ENCODE data around the gene SNX13. TPM values are rescaled to one million over a fixed set of nuclear protein-coding genes. Genes with fewer than 3 reads are reported as not detected.
"Not testable (repeated sequence)": the region's sequence is repeated elsewhere in the genome, so short reads cannot be mapped to it uniquely, and the experiment has no call there.

Gene SNX13
- total RNA-seq, 2 donors from 2014 or later: 19.5 to 19.8 TPM

DNA sequence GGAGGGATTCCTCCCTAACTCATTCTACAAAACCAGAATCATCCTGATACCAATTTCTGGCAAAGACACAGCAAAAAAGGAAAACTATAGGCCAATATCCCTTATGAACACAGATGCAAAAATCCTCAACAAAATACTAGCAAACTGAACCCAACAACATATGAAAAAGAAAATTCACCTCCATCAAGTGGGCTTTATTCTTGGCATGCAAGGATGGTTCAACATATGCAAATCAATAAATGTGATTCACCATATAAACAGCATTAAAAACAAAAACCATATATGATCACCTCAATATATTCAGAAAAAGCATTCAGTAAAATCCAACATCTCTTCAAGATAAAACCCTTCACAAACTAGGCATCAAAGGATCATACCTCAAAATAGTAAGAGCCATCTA is 23.5 kb downstream of the SNX13 start:
- no peak for DNase-seq
- Mint-ChIP-seq H3K4me1 (ENCODE audit: low read depth) (peaks cover 2% of the 10 kb centered on the region), H3K27me3 (ENCODE audit: low read depth) (no peaks in the 10 kb centered on the region), H3K4me3 (no peak overlapping the region), H3K27ac (no peak overlapping the region), H3K9me3 (peaks cover 0 to 2% of the 10 kb centered on the region in 2 donors), H3K36me3 (ENCODE audit: insufficient read depth in 2 of 2) (peaks cover 5 to 7% of the 10 kb centered on the region in 2 donors)
- no peak for ATAC-seq (replicated peaks in 1 of 2)

DNA sequence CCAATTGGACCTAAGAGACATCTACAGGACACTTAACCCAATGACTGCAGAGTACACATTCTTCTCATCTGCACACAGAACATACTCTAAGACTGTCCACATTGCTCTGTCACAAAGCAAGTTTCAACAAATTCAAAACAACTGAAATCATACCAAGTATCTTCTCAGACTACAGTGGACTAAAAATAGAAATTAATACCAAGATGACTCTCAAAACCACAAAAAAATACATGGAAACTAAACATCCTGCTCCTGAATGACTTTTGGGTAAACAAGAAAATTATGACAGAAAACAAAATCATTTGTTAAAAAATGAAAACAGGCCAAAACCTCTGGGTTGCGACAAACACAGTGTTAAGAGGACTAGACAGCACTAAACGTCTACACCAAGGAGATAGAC is 24.5 kb downstream of the SNX13 start:
- no peaks in the 10 kb centered on the region for H3K27me3 Mint-ChIP-seq (ENCODE audit: low read depth)
- H3K4me1 Mint-ChIP-seq (ENCODE audit: low read depth): peaks cover under 1% of the 10 kb centered on the region
- no peak overlapping the region for H3K27ac Mint-ChIP-seq
- ATAC-seq (replicated peaks in 1 of 2): no peak
- no peak overlapping the region for H3K4me3 Mint-ChIP-seq
- peaks cover 5 to 7% of the 10 kb centered on the region in 2 donors for H3K36me3 Mint-ChIP-seq (ENCODE audit: insufficient read depth in 2 of 2)
- DNase-seq: no peak
- peaks cover 0 to 2% of the 10 kb centered on the region in 2 donors for H3K9me3 Mint-ChIP-seq

DNA sequence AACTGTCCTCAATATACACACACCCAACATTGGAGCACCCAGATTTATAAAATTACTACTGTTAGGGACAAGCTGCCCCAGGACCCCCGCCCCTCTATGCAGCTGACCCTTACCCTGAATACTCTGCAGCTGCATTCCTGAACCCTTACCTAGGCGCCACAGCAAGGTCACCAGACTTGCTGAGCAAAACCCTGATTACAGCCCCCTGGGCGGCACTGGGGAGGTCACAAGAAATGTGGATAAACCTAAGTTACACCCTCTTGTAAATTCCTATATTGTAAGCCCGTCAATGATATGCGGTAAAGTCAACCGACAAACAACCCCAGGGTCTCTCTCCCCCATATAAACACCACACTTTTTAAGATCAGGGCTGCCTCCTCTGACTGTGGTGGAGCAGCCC is 25.1 kb downstream of the SNX13 start:
- peaks cover 7 to 9% of the 10 kb centered on the region in 2 donors for H3K36me3 Mint-ChIP-seq (ENCODE audit: insufficient read depth in 2 of 2)
- DNase-seq (no peak), ATAC-seq (replicated peaks in 1 of 2) (no peak)
- peaks cover 7% of the 10 kb centered on the region for H3K4me1 Mint-ChIP-seq (ENCODE audit: low read depth)
- H3K27me3 Mint-ChIP-seq (ENCODE audit: low read depth): no peaks in the 10 kb centered on the region
- peaks cover 0 to 2% of the 10 kb centered on the region in 2 donors for H3K9me3 Mint-ChIP-seq
- H3K4me3 Mint-ChIP-seq: no peak overlapping the region
- H3K27ac Mint-ChIP-seq: no peak overlapping the region

DNA sequence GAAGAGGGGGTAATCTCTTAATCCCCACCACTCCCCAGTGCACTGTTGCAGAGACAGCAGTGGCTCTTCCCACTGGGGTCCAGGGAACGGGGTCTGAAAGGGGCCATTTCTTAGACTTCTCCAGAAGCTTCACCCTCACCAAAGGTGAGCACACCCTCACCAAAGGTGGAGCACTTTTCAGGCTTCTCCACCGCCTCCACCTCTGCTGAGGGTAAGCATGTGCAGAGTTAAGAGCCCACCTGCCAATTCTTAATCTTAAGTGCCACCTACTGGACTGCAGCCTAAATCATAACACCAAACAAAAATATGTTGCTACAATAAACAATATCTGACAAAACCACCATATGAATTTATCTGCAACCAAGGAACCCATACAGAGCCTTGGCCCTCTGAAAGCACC is 27.0 kb downstream of the SNX13 start:
- no peak for DNase-seq
- peaks cover 10% of the 10 kb centered on the region for H3K4me1 Mint-ChIP-seq (ENCODE audit: low read depth)
- no peaks in the 10 kb centered on the region for H3K27me3 Mint-ChIP-seq (ENCODE audit: low read depth)
- peaks cover 0 to 2% of the 10 kb centered on the region in 2 donors for H3K9me3 Mint-ChIP-seq
- no peak for ATAC-seq (replicated peaks in 1 of 2)
- H3K27ac Mint-ChIP-seq: no peak overlapping the region
- no peak overlapping the region for H3K4me3 Mint-ChIP-seq
- peaks cover 9 to 10% of the 10 kb centered on the region in 2 donors for H3K36me3 Mint-ChIP-seq (ENCODE audit: insufficient read depth in 2 of 2)

DNA sequence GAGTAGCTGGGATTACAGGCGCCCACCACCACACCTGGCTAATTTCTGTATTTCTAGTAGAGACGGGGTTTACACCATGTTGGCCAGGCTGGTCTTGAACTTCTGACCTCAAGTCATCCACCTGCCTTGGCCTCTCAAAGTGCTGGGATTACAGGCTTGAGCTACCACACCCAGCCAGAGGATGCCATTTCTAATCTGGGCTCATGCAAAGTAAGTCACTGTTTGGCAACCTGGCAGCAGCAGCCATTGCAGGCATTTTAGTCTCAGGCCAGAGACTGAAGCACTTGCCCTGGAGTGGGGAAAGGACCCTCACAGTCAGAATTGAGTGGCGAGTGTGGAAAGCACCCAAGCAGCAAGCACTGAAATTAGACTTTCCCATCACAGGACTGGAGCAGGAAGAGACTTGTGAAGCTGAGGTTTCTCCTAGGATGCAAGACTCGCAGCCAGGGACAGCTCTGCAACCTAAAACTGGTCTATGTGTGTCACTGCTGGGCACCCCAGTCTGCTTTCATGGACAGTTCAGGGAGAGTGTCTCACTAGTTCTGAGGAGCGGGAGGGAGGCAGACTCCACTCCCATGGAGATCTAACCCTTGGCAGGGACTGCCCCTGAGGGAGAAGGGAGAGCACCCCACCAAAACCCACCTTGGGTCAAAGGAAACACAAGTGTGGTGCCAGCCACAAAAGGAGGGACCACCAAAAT is 27.6 kb downstream of the SNX13 start:
- Mint-ChIP-seq H3K4me3 (no peak overlapping the region), H3K4me1 (ENCODE audit: low read depth) (peaks cover 10% of the 10 kb centered on the region), H3K36me3 (ENCODE audit: insufficient read depth in 2 of 2) (peaks cover 5% of the 10 kb centered on the region in 2 donors), H3K27me3 (ENCODE audit: low read depth) (no peaks in the 10 kb centered on the region), H3K27ac (no peak overlapping the region), H3K9me3 (peaks cover 0 to 2% of the 10 kb centered on the region in 2 donors)
- DNase-seq (no peak), ATAC-seq (replicated peaks in 1 of 2) (no peak)

DNA sequence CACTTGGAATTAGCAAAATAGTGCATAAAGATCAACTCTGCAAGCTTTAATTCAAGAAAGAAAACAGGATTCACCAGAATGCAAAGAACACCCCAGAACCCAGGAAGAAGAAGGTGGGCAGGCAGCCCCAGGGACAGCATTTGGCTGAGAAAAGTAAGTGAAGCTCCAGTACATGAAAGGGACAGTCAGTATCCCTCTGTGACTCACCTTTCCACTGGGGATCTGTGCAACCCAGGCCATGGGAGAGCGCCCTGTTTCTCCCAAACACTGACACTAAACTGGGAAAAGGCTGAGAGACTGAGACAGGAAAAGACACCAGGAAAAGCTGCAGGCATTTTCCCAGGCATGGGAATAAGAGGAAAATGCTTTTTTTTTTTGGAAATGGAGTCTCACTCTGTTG is 28.2 kb downstream of the SNX13 start:
- DNase-seq (no peak), ATAC-seq (replicated peaks in 1 of 2) (no peak)
- Mint-ChIP-seq H3K9me3 (peaks cover 0 to 2% of the 10 kb centered on the region in 2 donors), H3K4me1 (ENCODE audit: low read depth) (peaks cover 13% of the 10 kb centered on the region), H3K4me3 (no peak overlapping the region), H3K36me3 (ENCODE audit: insufficient read depth in 2 of 2) (peaks cover 2 to 5% of the 10 kb centered on the region in 2 donors), H3K27me3 (ENCODE audit: low read depth) (no peaks in the 10 kb centered on the region), H3K27ac (no peak overlapping the region)

DNA sequence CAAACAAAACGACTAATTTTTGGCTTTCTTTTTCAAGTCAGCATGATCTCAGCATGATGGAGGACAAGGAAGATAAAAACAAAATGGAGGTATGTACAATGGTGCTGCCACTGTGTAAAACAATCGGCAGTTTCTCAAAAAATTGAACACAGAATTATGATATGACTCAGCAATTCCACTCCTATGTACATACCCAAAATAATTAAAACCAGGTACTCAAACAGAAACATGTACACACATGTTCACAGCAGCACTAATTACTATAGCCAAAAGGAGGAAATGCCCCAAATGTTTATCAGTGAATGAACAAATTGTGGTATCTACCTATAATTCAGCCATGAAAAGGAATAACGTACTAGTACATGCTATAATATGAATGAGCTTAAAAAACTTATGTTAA is 29.9 kb downstream of the SNX13 start:
- Mint-ChIP-seq H3K4me1 (ENCODE audit: low read depth) (peaks cover 15% of the 10 kb centered on the region), H3K27ac (peak overlapping the region; percentile 37), H3K27me3 (ENCODE audit: low read depth) (no peaks in the 10 kb centered on the region), H3K4me3 (no peak overlapping the region), H3K36me3 (ENCODE audit: insufficient read depth in 2 of 2) (peaks cover 2 to 5% of the 10 kb centered on the region in 2 donors), H3K9me3 (peaks cover 0 to 2% of the 10 kb centered on the region in 2 donors)
- no peak for DNase-seq
- no peak for ATAC-seq (replicated peaks in 1 of 2)

DNA sequence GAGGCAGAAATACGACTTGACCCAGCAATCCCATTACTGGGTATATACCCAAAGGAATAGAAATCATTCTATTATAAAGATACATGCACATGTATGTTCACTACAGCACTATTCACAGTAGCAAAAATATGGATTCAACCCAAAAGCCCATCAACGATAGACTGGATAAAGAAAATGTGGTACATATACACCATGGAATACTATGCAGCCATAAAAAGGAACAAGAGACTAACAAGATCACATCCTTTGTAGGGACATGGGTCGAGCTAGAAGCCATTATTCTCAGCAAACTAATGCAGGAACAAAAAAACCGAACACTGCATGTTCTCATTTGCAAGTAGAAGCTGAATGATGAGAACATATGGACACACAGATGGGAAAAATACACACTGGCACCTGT is 31.0 kb downstream of the SNX13 start:
- not testable (repeated sequence) for H3K4me3 Mint-ChIP-seq; H3K27me3 Mint-ChIP-seq (ENCODE audit: low read depth); H3K27ac Mint-ChIP-seq; H3K36me3 Mint-ChIP-seq (ENCODE audit: insufficient read depth in 2 of 2); H3K9me3 Mint-ChIP-seq; ATAC-seq (replicated peaks in 1 of 2); DNase-seq
- H3K4me1 Mint-ChIP-seq (ENCODE audit: low read depth): peaks cover 20% of the 10 kb centered on the region

DNA sequence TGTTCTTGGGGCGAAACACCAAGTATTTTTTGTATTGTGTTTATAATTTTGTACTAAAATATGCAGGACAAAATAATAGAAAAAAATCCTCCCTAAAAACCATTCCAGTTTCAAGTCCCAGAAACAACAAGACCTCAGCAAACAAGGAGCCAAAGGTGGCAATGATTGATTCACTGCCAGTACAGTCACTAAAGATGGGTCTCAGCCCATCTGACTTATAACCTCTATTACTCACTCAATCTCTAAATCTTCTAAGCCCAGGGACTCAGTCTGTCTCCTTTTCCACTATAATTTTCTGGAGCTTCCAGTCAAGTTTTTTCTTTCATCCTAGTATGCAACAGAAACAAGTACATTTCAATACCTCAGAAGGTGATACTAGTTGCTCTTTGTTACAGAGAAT is 33.3 kb downstream of the SNX13 start:
- DNase-seq: no peak
- Mint-ChIP-seq H3K36me3 (ENCODE audit: insufficient read depth in 2 of 2) (peaks cover 2 to 5% of the 10 kb centered on the region in 2 donors), H3K4me3 (no peak overlapping the region), H3K9me3 (peaks cover 0 to 2% of the 10 kb centered on the region in 2 donors), H3K4me1 (ENCODE audit: low read depth) (peaks cover 29% of the 10 kb centered on the region), H3K27me3 (ENCODE audit: low read depth) (no peaks in the 10 kb centered on the region), H3K27ac (no peak overlapping the region)
- peak in 1 of 2 donors; percentile 59 for ATAC-seq (replicated peaks in 1 of 2)

DNA sequence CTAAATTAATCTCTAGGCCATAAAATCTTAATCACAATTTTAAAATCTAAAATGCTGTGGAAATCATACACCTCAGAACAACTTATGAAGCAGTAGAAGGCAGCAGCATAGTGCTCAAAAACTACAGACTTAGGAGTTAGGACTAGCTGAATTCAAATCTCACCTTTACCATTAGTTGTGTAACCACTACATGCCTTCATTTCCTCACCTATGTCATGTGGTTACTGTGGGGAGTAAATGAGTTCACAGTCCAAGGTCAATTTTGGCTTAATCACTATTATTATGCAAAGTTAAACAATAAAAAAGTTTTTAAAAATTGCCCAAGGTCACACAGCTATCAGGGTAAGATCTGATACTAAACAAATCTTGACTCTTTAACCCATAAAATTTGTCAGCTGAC is 37.0 kb downstream of the SNX13 start:
- H3K4me1 Mint-ChIP-seq (ENCODE audit: low read depth): peaks cover 20% of the 10 kb centered on the region
- DNase-seq: no peak
- H3K9me3 Mint-ChIP-seq: no peaks in the 10 kb centered on the region
- H3K27me3 Mint-ChIP-seq (ENCODE audit: low read depth): no peaks in the 10 kb centered on the region
- ATAC-seq (replicated peaks in 1 of 2): no peak
- no peaks in the 10 kb centered on the region for H3K36me3 Mint-ChIP-seq (ENCODE audit: insufficient read depth in 2 of 2)
- no peak overlapping the region for H3K27ac Mint-ChIP-seq
- H3K4me3 Mint-ChIP-seq: no peak overlapping the region

DNA sequence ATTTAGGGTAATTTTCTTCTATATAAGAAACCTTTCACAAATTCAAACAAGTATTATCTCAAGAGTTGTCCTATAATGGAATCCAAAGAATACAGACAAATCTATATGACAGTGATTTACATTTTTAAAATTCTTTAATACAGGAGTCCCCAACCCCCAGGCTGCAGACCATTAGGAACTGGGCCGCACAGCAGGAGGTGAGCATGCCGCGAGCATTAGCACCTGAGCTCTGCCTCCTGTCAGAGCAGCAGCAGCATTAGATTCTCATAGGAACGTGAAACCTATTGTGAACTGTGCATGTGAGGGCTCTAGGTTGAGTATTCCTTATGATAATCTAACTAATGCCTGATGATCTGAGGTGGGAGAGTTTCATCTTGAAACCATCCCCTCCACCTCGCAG is 37.7 kb downstream of the SNX13 start:
- Mint-ChIP-seq H3K36me3 (ENCODE audit: insufficient read depth in 2 of 2) (no peaks in the 10 kb centered on the region), H3K27ac (no peak overlapping the region), H3K4me1 (ENCODE audit: low read depth) (peaks cover 20% of the 10 kb centered on the region), H3K4me3 (no peak overlapping the region), H3K27me3 (ENCODE audit: low read depth) (no peaks in the 10 kb centered on the region), H3K9me3 (no peaks in the 10 kb centered on the region)
- DNase-seq (no peak), ATAC-seq (replicated peaks in 1 of 2) (no peak)

DNA sequence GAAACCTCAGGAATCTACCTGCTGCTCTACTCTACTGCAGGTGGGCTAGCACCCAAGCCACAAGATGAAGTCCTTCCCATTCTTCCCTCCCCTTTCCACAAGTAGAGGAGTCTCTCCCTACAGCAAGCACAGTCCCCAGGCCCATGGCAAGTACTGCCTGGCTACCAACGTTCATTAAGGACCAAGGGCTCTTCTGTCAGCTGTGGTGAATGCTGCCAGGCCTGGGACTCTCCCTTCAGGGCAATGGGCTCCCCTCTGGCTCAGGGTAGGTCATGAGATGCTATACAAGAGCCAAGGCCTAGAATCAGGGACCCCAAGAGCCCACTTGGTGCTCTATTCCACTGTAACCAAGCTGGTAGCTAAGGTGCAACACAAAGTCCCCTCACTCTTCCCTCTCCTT is 39.8 kb downstream of the SNX13 start:
- ATAC-seq (replicated peaks in 1 of 2) (no peak), DNase-seq (no peak)
- Mint-ChIP-seq H3K36me3 (ENCODE audit: insufficient read depth in 2 of 2) (no peaks in the 10 kb centered on the region), H3K4me1 (ENCODE audit: low read depth) (peaks cover 14% of the 10 kb centered on the region), H3K9me3 (no peaks in the 10 kb centered on the region), H3K27me3 (ENCODE audit: low read depth) (no peaks in the 10 kb centered on the region), H3K27ac (no peak overlapping the region), H3K4me3 (no peak overlapping the region)

DNA sequence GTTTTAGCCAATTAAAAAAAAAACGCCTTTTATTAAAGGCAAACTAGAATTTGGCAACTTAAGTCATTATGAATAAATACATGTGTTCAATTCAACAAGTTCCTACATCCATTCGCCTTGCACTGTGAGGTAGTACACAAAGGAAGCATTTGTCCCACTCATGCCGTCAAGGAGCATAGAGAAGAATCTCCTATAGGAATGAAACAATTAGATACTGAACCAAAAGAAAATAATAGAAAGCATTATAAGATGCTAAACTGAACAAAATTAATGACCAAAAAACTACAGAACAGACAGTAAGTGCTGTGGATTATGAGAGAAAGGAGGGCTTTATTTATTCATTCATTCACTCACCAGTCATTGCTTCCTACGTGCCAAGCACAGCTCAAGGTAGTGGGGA is 42.2 kb downstream of the SNX13 start:
- ATAC-seq (replicated peaks in 1 of 2) (no peak), DNase-seq (no peak)
- H3K36me3 Mint-ChIP-seq (ENCODE audit: insufficient read depth in 2 of 2): no peaks in the 10 kb centered on the region
- no peak overlapping the region for H3K27ac Mint-ChIP-seq
- H3K27me3 Mint-ChIP-seq (ENCODE audit: low read depth): no peaks in the 10 kb centered on the region
- H3K4me3 Mint-ChIP-seq: no peak overlapping the region
- H3K9me3 Mint-ChIP-seq: no peaks in the 10 kb centered on the region
- no peaks in the 10 kb centered on the region for H3K4me1 Mint-ChIP-seq (ENCODE audit: low read depth)

DNA sequence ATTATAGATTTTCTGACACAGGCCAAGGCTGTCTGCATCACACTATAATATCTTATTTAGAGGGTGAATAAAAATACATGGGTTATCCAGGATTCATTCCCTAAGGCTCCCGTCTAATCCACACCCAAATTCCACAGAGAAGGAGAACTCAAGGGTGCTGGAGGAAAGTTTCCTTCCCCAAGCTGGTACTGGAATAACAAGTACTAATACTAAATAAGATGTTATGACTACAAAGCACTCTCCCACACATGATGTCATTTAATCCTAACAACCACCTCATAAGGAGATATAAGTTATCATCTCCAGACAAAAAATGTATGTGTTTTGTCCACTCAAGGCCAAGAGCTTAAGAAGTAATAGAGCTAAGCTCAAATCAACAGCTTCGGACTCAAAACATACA is 53.0 kb downstream of the SNX13 start:
- H3K36me3 Mint-ChIP-seq (ENCODE audit: insufficient read depth in 2 of 2): peaks cover 0 to 7% of the 10 kb centered on the region in 2 donors
- no peaks in the 10 kb centered on the region for H3K4me1 Mint-ChIP-seq (ENCODE audit: low read depth)
- no peaks in the 10 kb centered on the region for H3K9me3 Mint-ChIP-seq
- H3K27me3 Mint-ChIP-seq (ENCODE audit: low read depth): no peaks in the 10 kb centered on the region
- no peak for DNase-seq
- no peak overlapping the region for H3K4me3 Mint-ChIP-seq
- no peak for ATAC-seq (replicated peaks in 1 of 2)
- H3K27ac Mint-ChIP-seq: no peak overlapping the region
